HepG2 (cell line): Measurements from ENCODE around the gene CCDC142. TPM values are rescaled to one million over a fixed set of nuclear protein-coding genes. Genes with fewer than 3 reads are reported as not detected.

ENCODE experiments used
- AGO2 ChIP-seq: fragments of 200-400 bp; formaldehyde crosslinking; optimal IDR thresholded peaks from 2 replicates; pipeline ENCODE3; 2017; ENCODE audit warnings: mild to moderate bottlenecking, low read depth, low read length, moderate library complexity
- AHDC1 ChIP-seq: sonication (generic); formaldehyde crosslinking; IDR thresholded peaks from 2 replicates; pipeline ENCODE4 v1.5.1; 2020; ENCODE audit warnings: mild to moderate bottlenecking, missing genetic modification reagents, borderline replicate concordance
- CENPX ChIP-seq: sonication (generic); formaldehyde crosslinking; IDR thresholded peaks from 2 replicates; pipeline ENCODE4 v1.9.0; 2021; ENCODE audit warnings: mild to moderate bottlenecking, missing genetic modification reagents, moderate library complexity
- CREM ChIP-seq, 2 experiments: sonication (generic) in 1 of 2; formaldehyde crosslinking in 1 of 2; IDR thresholded peaks; 2 replicates each; pipeline versions ENCODE4 v1.4.0 to v1.6.1; 2016 to 2020; ENCODE audit warnings: antibody characterized with exemption in 1 of 2, mild to moderate bottlenecking in 1 of 2, missing genetic modification reagents in 1 of 2
- LBX2 ChIP-seq: sonication (generic); formaldehyde crosslinking; IDR thresholded peaks from 2 replicates; pipeline ENCODE4 v1.5.0; 2020; ENCODE audit warnings: missing genetic modification reagents, mild to moderate bottlenecking, borderline replicate concordance
- MXD4 ChIP-seq: IDR thresholded peaks from 2 replicates; pipeline ENCODE4 v1.6.1; 2016; ENCODE audit warnings: mild to moderate bottlenecking, missing biosample characterization, missing genetic modification reagents
- NFIB ChIP-seq: sonication (generic); formaldehyde crosslinking; IDR thresholded peaks from 2 replicates; pipeline ENCODE4 v1.9.0; 2021; ENCODE audit warnings: missing genetic modification reagents, mild to moderate bottlenecking, borderline replicate concordance
- NFYB ChIP-seq: sonication (generic); formaldehyde crosslinking; IDR thresholded peaks from 2 replicates; pipeline ENCODE4 v1.4.0; 2020; ENCODE audit warnings: missing genetic modification reagents
- NPAS2 ChIP-seq: sonication (generic); formaldehyde crosslinking; IDR thresholded peaks from 2 replicates; pipeline ENCODE4 v1.8.0; 2022; ENCODE audit warnings: mild to moderate bottlenecking, missing genetic modification reagents, borderline replicate concordance
- ZBTB14 ChIP-seq: sonication (generic); formaldehyde crosslinking; IDR thresholded peaks from 2 replicates; pipeline ENCODE4 v1.4.0; 2020; ENCODE audit warnings: missing genetic modification reagents
- ZBTB39 ChIP-seq: sonication (generic); formaldehyde crosslinking; IDR thresholded peaks from 2 replicates; pipeline ENCODE4 v1.5.0; 2020; ENCODE audit warnings: missing genetic modification reagents
- ZBTB8A ChIP-seq: sonication (generic); formaldehyde crosslinking; IDR thresholded peaks from 2 replicates; pipeline ENCODE4 v1.4.0; 2020; ENCODE audit warnings: mild to moderate bottlenecking, low read depth, missing genetic modification reagents, borderline replicate concordance
- ZNF234 ChIP-seq: sonication (generic); formaldehyde crosslinking; conservative IDR thresholded peaks from 2 replicates; pipeline ENCODE4 v1.5.1; 2020; ENCODE audit warnings: mild to moderate bottlenecking, missing genetic modification reagents
- ZNF296 ChIP-seq: sonication (generic); formaldehyde crosslinking; conservative IDR thresholded peaks from 2 replicates; pipeline ENCODE4 v1.5.0; 2020; ENCODE audit warnings: mild to moderate bottlenecking, missing genetic modification reagents
- ZNF577 ChIP-seq: sonication (generic); formaldehyde crosslinking; IDR thresholded peaks from 2 replicates; pipeline ENCODE4 v1.4.0; 2020; ENCODE audit warnings: mild to moderate bottlenecking, low read depth, missing genetic modification reagents, borderline replicate concordance
- polyA plus RNA-seq, 8 experiments: library from polyadenylated mRNA; depleted of rRNA in 3 of 8; stranded (reverse) in 7 of 8; unstranded in 1 of 8; fragments of >200 nt; fragmentation: Illumina TruSeq in 4 of 8; extraction: Trizol in 4 of 8; gene quantifications; 2 replicates each; pipeline versions ENCODE4 v1.2.1 to v1.2.3, GENCODE V29; 2011 to 2016; ENCODE audit warnings: low read depth in 4 of 8, missing spikeins in 1 of 8, mixed read lengths in 1 of 8; ENCODE audit not compliant: insufficient read depth in 1 of 8
- total RNA-seq, 5 experiments: library from RNA; depleted of rRNA; stranded (reverse); fragments of >200 nt; fragmentation: Illumina TruSeq; extraction: Trizol; gene quantifications; 2 replicates each; pipeline ENCODE4 v1.2.3, GENCODE V29; 2016; ENCODE audit warnings: low read depth in 1 of 5

CCDC142 gene
- total and polyA plus RNA-seq, 2 of the 13 experiments (the other 11 are each of a cell fraction or from before 2014, with no cell fraction given): 14.7 to 30.4 TPM

- TF ChIP-seq NFIB (CRISPR knock-in tag) (no peak), ZBTB8A (CRISPR knock-in tag) (no peak), ZNF296 (no peak), ZNF234 (CRISPR knock-in tag) (no peak), MXD4 (peak; percentile 68), ZBTB39 (CRISPR knock-in tag) (no peak), CREM (IDR thresholded peaks at IDR 0.05) (peak; percentile 95), CREM (CRISPR knock-in tag; IDR thresholded peaks at IDR 0.05) (no peak), AGO2 (peak; percentile 40), ZBTB14 (no peak), CENPX (CRISPR knock-in tag) (no peak), AHDC1 (CRISPR knock-in tag) (no peak; the same call in 1 of the 2 replicates), LBX2 (CRISPR knock-in tag) (no peak), NPAS2 (CRISPR knock-in tag) (no peak), ZNF577 (CRISPR knock-in tag) (no peak), NFYB (peak; percentile 57; the same call in 1 of the 2 replicates)
These were observed 43.2 kb upstream of the CCDC142 start, which contains the start of gene DQX1 (continued) for GRCh38 chr2:74525717-74526648.
